MM.1S (cell line): Measurements from ENCODE around the gene PUM1.

ENCODE experiments used
- DNase-seq: peaks from one replicate; pipeline ENCODE4 v3.0.0-alpha.2; 2015
- H2AFZ ChIP-seq: fragments of 300-600 bp; sonication (generic); 2 replicates; pipeline ENCODE4 v1.6.0; 2016; ENCODE audit warnings: antibody characterized with exemption, low read length
- H3F3A ChIP-seq: fragments of 300-600 bp; sonication (generic); 2 replicates; pipeline ENCODE4 v1.6.1; 2016; ENCODE audit warnings: mild to moderate bottlenecking, antibody characterized with exemption, low read length, moderate library complexity, mixed read lengths; ENCODE audit not compliant: insufficient read depth
- H3K27ac ChIP-seq: fragments of 300-600 bp; sonication (generic); 2 replicates; pipeline ENCODE4 v1.5.1; 2016; ENCODE audit warnings: mild to moderate bottlenecking, low read length
- H3K27me3 ChIP-seq: fragments of 300-600 bp; sonication (generic); replicated peaks from 2 replicates; pipeline ENCODE4 v1.6.0; 2016; ENCODE audit warnings: low read length; ENCODE audit not compliant: insufficient read depth
- H3K36me3 ChIP-seq: fragments of 300-600 bp; sonication (generic); replicated peaks from 2 replicates; pipeline ENCODE4 v1.6.1; 2016; ENCODE audit warnings: mild to moderate bottlenecking, low read length, mixed read lengths; ENCODE audit not compliant: insufficient read depth
- H3K4me1 ChIP-seq: fragments of 300-600 bp; sonication (generic); 2 replicates; pipeline ENCODE4 v1.6.1; 2016; ENCODE audit warnings: low read length, mixed read lengths
- H3K4me2 ChIP-seq: fragments of 300-600 bp; sonication (generic); 2 replicates; pipeline ENCODE4 v1.6.0; 2016; ENCODE audit warnings: low read depth, low read length
- H3K4me3 ChIP-seq: fragments of 300-600 bp; sonication (generic); 2 replicates; pipeline ENCODE4 v1.5.1; 2016; ENCODE audit warnings: low read length, mixed read lengths
- H3K79me2 ChIP-seq: fragments of 300-600 bp; sonication (generic); 2 replicates; pipeline ENCODE4 v1.6.1; 2016; ENCODE audit warnings: mixed run types, low read length, mixed read lengths
- H3K9ac ChIP-seq: fragments of 300-600 bp; sonication (generic); 2 replicates; pipeline ENCODE4 v1.6.1; 2016; ENCODE audit warnings: low read length, mixed read lengths
- H3K9me2 ChIP-seq: fragments of 300-600 bp; sonication (generic); replicated peaks from 2 replicates; pipeline ENCODE4 v1.6.1; 2016; ENCODE audit warnings: mild to moderate bottlenecking, low read length, mixed read lengths; ENCODE audit not compliant: insufficient read depth
- H3K9me3 ChIP-seq: fragments of 300-600 bp; sonication (generic); replicated peaks from 2 replicates; pipeline ENCODE4 v1.6.1; 2016; ENCODE audit warnings: mild to moderate bottlenecking, low read length, mixed read lengths; ENCODE audit not compliant: insufficient read depth
- H4K20me1 ChIP-seq: fragments of 300-600 bp; sonication (generic); 2 replicates; pipeline ENCODE4 v1.6.1; 2016; ENCODE audit warnings: mild to moderate bottlenecking, low read length, moderate library complexity, mixed read lengths; ENCODE audit not compliant: insufficient read depth
- EZH2 ChIP-seq: fragments of 300-600 bp; sonication (generic); optimal IDR thresholded peaks from 2 replicates; pipeline ENCODE3; 2017; ENCODE audit warnings: low read depth, mild to moderate bottlenecking, antibody characterized with exemption, low read length, mixed read lengths
- EZH2phosphoT487 ChIP-seq: fragments of 300-600 bp; sonication (generic); IDR thresholded peaks from 2 replicates; pipeline ENCODE4 v1.6.1; 2018; ENCODE audit warnings: antibody characterized with exemption, low read length
- TF ChIP-seq, protein P1 (sequence below): fragments of 300-600 bp; sonication (generic); IDR thresholded peaks from 2 replicates; pipeline ENCODE4 v1.5.1; 2016; ENCODE audit warnings: antibody characterized with exemption, low read length, mixed read lengths

Gene PUM1

DNA sequence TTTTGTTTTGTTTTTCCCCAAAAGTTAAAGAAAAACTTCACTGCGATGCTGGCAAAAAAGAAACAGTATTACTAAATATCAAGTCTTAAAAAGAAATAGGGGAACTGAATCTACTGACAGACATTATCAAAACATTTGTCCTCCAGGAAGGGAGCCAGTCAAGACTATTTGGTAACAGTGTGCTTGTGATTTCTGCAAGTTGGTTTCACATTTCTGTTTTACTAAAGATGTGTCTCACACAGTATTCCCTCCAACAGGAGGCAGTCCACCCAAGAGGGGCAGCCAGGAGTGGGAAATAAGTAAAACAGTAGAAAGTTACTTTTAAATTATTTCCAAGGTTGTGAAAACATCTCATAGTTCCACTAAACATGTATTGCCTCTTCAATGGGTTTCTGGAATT, 82.6 kb downstream of the PUM1 start:
- Histone ChIP-seq H3K79me2 (peaks cover 92% of the 10 kb centered on the region), H3K9ac (no peak overlapping the region), H3K27me3 (no peaks in the 10 kb centered on the region), H3F3A (no peaks in the 10 kb centered on the region; the same call in 1 of the 2 replicates), H4K20me1 (peaks cover 4% of the 10 kb centered on the region; the same call in 1 of the 2 replicates), H3K9me3 (no peaks in the 10 kb centered on the region), H3K9me2 (no peaks in the 10 kb centered on the region), H2AFZ (no peak overlapping the region), H3K4me1 (no peaks in the 10 kb centered on the region), H3K4me2 (no peak overlapping the region), H3K4me3 (no peak overlapping the region), H3K36me3 (peaks cover 6% of the 10 kb centered on the region; the same call in 1 of the 2 replicates), H3K27ac (no peak overlapping the region)
- TF ChIP-seq, protein P1, sequence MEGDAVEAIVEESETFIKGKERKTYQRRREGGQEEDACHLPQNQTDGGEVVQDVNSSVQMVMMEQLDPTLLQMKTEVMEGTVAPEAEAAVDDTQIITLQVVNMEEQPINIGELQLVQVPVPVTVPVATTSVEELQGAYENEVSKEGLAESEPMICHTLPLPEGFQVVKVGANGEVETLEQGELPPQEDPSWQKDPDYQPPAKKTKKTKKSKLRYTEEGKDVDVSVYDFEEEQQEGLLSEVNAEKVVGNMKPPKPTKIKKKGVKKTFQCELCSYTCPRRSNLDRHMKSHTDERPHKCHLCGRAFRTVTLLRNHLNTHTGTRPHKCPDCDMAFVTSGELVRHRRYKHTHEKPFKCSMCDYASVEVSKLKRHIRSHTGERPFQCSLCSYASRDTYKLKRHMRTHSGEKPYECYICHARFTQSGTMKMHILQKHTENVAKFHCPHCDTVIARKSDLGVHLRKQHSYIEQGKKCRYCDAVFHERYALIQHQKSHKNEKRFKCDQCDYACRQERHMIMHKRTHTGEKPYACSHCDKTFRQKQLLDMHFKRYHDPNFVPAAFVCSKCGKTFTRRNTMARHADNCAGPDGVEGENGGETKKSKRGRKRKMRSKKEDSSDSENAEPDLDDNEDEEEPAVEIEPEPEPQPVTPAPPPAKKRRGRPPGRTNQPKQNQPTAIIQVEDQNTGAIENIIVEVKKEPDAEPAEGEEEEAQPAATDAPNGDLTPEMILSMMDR = peak; percentile 8; the same call in 1 of the 2 replicates
- TF ChIP-seq EZH2 = no peak
- DNase-seq = no peak

DNA sequence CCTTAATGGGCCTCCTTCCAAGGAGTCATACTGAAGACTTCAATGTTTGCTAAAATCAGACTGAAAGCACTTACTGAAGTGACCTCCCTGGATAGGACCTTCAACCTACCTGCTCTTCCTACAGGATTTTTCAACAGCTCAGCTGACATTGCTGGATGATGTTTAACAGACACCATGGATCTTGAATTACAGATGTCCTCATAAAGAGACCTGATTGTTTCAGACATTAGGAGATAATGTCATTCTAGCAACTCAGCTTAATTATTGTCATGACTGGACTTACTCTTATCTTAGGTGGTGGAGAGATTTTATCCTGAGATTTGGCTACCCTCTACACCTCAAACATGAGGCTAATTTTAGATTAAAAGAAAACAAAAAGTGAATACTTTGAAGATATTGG, 83.1 kb downstream of the PUM1 start:
- Histone ChIP-seq H3K4me3 (no peak overlapping the region), H4K20me1 (peaks cover 4% of the 10 kb centered on the region; the same call in 1 of the 2 replicates), H2AFZ (no peak overlapping the region), H3K9me2 (no peaks in the 10 kb centered on the region), H3K4me1 (no peaks in the 10 kb centered on the region), H3K27ac (no peak overlapping the region), H3K27me3 (no peaks in the 10 kb centered on the region), H3K79me2 (peaks cover 92% of the 10 kb centered on the region), H3K9me3 (no peaks in the 10 kb centered on the region), H3K9ac (no peak overlapping the region), H3K36me3 (peaks cover 6% of the 10 kb centered on the region; the same call in 1 of the 2 replicates), H3K4me2 (no peak overlapping the region), H3F3A (no peaks in the 10 kb centered on the region)
- no peak for DNase-seq
- TF ChIP-seq, protein P1 = no peak
- no peak for TF ChIP-seq EZH2phosphoT487
- TF ChIP-seq EZH2 = no peak

DNA sequence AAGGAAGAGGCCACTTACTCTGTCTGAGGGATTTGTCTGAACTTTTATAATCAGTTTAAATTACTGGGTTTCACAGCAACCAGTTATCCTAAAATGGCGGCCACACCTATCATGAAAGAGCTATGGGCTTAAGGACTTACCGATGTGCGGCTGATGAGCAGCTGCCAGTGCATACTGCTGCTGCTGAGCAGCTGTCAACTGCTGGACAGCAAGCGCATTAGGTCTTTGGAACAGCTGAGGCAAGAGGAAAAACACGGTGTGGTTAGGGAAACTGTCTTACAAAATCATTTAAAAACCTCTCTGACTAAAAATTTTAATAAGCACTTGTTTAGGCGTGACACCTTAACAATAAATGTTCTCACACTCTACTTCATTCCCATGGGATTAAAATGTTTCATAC, 84.3 kb downstream of the PUM1 start:
- Histone ChIP-seq H3K4me2 (no peak overlapping the region), H3K27me3 (no peaks in the 10 kb centered on the region), H3F3A (no peaks in the 10 kb centered on the region), H3K9me3 (no peaks in the 10 kb centered on the region), H4K20me1 (peaks cover 4% of the 10 kb centered on the region; the same call in 1 of the 2 replicates), H3K36me3 (peaks cover 6% of the 10 kb centered on the region; the same call in 1 of the 2 replicates), H3K9me2 (no peaks in the 10 kb centered on the region), H3K4me1 (no peaks in the 10 kb centered on the region), H3K9ac (no peak overlapping the region), H3K79me2 (peaks cover 94% of the 10 kb centered on the region), H3K27ac (no peak overlapping the region), H2AFZ (no peak overlapping the region), H3K4me3 (no peak overlapping the region)
- TF ChIP-seq, protein P1 = no peak
- TF ChIP-seq EZH2phosphoT487 = no peak
- no peak for TF ChIP-seq EZH2
- no peak for DNase-seq
